ENCODE data around the gene CEBPA. TPM values are rescaled to one million over a fixed set of nuclear protein-coding genes. Genes with fewer than 3 reads are reported as not detected.

Gene CEBPA
- total RNA-seq, 1 donor from 2014 or later, result 22.2 TPM

- DNase-seq (ENCODE audit: low spot score), result no peak
These were observed 51.3 kb downstream of the CEBPA start for GRCh38 chr19:33251076-33251475.

DNA sequence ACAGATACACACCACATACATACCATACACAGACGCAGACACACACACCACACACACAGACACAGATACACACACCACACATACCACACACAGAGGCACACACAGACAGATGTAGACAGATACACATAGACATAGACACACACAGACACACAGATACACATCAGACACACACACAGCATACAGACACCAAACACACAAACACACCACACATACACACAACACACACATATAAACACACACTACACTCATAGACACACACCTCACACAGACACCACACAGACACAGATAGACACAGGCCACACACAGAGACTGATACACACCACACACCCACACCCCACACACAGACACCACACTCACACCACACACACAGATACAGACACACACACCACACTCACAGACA, 51.8 kb downstream of the CEBPA start:
- no peak for DNase-seq (ENCODE audit: low spot score)

Other genes with a start within 250 kb of the CEBPA start
- 50.4 TPM for gene RHPN2, start 237.6 kb downstream of the CEBPA start, total RNA-seq
- gene GPATCH1, start 221.4 kb downstream of the CEBPA start, total RNA-seq, result 7.6 TPM
- gene WDR88, start 170.4 kb downstream of the CEBPA start, total RNA-seq, result not detected
- gene LRP3, start 108.2 kb downstream of the CEBPA start, total RNA-seq, result 25.7 TPM
- gene SLC7A10, start 76.7 kb downstream of the CEBPA start, total RNA-seq, result not detected
- gene CEBPG, start 71.2 kb upstream of the CEBPA start, total RNA-seq, result 18.0 TPM
- 90.3 TPM for gene PEPD, start 219.3 kb upstream of the CEBPA start, total RNA-seq

Data from mucosa of gallbladder (tissue), 1 donor.